Measurements from ENCODE around the gene ZNF101. TPM values are rescaled to one million over a fixed set of nuclear protein-coding genes. Genes with fewer than 3 reads are reported as not detected.

Gene ZNF101
- polyA plus RNA-seq, 3 donors, result 16.6 to 20.1 (median 16.9) TPM

DNA sequence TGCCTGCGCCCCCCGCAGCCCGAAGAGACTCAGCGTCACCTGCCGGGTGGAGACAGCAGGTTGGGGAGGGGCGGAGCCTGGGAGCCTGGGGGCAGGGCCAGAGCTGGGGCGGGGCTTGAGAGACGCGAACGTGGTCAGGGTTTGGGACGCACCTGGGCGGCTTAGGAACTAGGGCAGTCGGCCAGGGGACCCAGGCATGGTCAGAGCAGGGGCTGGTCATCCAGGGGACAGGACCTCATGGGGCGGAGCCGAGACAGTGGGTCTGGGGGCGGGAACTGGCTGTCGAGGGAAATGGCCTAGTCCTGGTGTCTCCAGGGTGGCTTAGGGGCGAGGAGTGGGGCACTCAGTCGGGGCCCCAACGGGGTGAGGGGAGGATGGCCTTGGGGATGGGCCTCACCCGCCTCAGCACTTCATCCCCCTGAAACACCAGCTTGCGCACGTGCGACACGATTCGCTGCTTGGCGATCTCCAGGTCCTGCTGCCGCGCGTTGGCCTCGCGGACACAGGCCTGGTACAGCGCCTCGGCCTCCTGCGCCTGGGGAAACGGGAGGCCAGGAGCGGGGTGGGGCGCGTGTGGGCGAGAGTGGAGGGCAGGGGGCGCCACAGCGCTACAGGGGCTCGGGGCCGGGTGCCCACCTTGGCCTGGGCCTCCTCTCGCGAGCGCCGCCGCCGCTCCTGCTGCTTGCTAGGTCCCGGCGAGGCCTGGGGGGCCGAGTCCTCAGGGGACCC lies 31.0 kb upstream of the ZNF101 start:
- DNase-seq (ENCODE audit: low read depth in 3 of 3, low spot score in 2 of 3), result no peak

GRCh38 chr19:19642506-19643157 lies 26.0 kb upstream of the ZNF101 start:
- DNase-seq (ENCODE audit: low read depth in 3 of 3, low spot score in 2 of 3), result no peak

- no peak for DNase-seq (ENCODE audit: low read depth in 3 of 3, low spot score in 2 of 3)
Observed at GRCh38 chr19:19643158-19644053, 25.2 kb upstream of the ZNF101 start, which contains the start of gene GMIP. Gene GMIP, minus strand, starts transcription at chr19:19643657. Its CDS starts 128 bp downstream, at chr19:19643529.

- no peak for DNase-seq (ENCODE audit: low read depth in 3 of 3, low spot score in 2 of 3)
Observed at GRCh38 chr19:19644054-19644388, 24.6 kb upstream of the ZNF101 start.

GRCh38 chr19:19645233-19645870 lies 23.3 kb upstream of the ZNF101 start:
- no peak for DNase-seq (ENCODE audit: low read depth in 3 of 3, low spot score in 2 of 3)

- no peak for DNase-seq (ENCODE audit: low read depth in 3 of 3, low spot score in 2 of 3)
Observed at GRCh38 chr19:19647037-19647835, 21.4 kb upstream of the ZNF101 start.

DNA sequence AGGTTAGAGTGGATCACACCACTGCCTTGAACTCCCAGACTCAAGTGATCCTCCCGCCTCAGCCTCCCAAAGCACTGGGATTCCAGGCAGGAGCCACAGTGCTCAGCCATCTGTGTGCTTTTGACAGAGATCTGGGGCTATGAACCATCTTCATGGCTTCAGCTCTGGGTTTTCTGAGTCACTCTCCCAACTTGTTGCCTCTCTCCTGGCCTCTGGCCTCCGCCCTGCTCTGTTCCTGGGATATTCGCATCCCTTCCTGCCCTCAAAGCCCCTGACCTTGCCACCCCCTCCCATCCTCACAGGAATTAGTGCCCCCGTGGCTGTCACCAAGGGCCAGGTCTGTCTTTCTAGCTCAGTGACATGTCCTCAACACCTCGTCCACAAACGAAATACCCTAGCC lies 19.5 kb upstream of the ZNF101 start:
- no peak for DNase-seq (ENCODE audit: low read depth in 3 of 3, low spot score in 2 of 3)

- no peak for DNase-seq (ENCODE audit: low read depth in 3 of 3, low spot score in 2 of 3)
Observed at GRCh38 chr19:19649580-19649995, 19.1 kb upstream of the ZNF101 start.

GRCh38 chr19:19650331-19650730 lies 18.3 kb upstream of the ZNF101 start:
- DNase-seq (ENCODE audit: low read depth in 3 of 3, low spot score in 2 of 3), result no peak

GRCh38 chr19:19651076-19651475 lies 17.6 kb upstream of the ZNF101 start:
- no peak for DNase-seq (ENCODE audit: low read depth in 3 of 3, low spot score in 2 of 3)

GRCh38 chr19:19652482-19653295 lies 15.9 kb upstream of the ZNF101 start:
- no peak for DNase-seq (ENCODE audit: low read depth in 3 of 3, low spot score in 2 of 3)

- DNase-seq (ENCODE audit: low read depth in 3 of 3, low spot score in 2 of 3), result no peak
Observed at GRCh38 chr19:19653597-19654147, 15.0 kb upstream of the ZNF101 start.

DNA sequence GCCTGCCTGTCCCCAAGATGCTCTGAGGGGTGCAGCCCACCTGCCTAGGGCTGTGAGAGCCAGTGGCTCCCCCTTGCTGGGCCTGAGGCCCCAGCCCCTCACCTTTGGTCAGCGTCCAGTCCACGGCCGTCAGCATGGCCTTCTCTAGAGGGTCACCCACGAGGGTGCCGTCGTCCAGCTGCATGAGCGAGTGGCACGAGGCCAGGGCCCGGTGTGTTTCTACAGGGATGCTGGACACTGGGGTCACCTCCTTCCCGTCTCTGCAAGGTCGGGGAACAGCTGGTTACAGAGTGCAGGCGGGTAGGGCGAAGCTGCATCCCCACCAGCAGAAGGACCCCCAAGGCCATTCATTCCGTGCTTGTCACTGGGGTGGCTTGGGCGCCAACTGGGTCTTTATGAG lies 14.2 kb upstream of the ZNF101 start:
- DNase-seq (ENCODE audit: low read depth in 3 of 3, low spot score in 2 of 3), result no peak

GRCh38 chr19:19655051-19655594 lies 13.5 kb upstream of the ZNF101 start:
- no peak for DNase-seq (ENCODE audit: low read depth in 3 of 3, low spot score in 2 of 3)

DNA sequence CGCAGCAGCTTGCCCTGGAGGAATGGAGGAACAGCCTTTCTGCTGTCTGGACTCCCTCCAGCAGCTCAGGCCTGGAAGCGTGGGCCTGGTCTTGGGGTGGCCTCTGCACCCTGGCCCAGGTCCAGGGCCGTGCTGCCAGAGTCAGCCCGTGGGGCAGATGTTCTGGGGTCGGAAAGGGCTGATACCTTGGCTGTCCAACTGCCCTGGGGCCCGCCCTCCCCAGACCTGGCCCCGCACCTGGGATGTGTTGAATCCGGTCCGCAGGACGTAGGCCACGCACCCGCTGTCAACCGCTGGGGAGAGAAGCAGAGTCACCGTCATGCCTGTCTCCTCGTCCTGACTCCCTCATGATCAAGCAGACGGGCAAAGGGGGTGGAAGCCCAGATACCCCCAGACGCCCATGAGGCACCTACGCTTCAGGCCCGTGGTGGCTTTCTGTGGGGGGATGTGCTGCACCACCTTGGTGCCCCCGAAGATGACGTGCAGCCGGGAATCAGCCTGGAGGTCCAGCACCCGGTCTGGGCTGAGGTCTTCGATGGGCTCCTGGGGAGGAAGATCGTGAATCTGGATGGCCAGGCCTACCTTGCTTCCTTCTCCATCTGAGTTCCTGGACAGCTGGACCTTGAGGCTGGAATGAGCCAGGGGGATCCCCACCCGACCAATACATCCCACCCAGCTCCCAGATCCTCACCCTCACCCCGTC lies 12.8 kb upstream of the ZNF101 start:
- no peak for DNase-seq (ENCODE audit: low read depth in 3 of 3, low spot score in 2 of 3)

- DNase-seq (ENCODE audit: low read depth in 3 of 3, low spot score in 2 of 3), result no peak
Observed at GRCh38 chr19:19656451-19657396, 11.9 kb upstream of the ZNF101 start.

DNA sequence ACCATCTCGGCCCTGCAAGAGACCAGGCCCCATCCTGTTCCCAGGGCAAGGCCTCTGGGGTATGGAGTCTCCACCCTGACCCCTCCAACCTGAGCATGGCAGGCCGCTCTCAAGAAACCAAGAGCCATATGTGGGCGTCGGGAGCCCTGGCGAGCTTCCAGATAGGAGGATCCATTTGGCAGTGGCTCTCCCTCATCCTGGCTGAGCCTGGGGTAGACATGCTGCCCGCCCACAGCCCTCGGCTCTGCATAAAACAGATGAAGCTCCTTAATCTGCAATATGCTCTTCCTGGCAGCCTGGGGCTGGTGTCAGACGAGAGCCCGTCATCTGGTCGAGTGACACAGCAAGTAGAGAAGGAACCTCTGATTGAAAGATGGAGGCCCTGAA lies 11.2 kb upstream of the ZNF101 start:
- DNase-seq (ENCODE audit: low read depth in 3 of 3, low spot score in 2 of 3), result no peak

Measured in right renal cortex interstitium (tissue), 3 donors.